Amniotic epithelial cell (primary cell): Measurements from ENCODE around the gene ABCA6.
"Not testable (repeated sequence)": the region's sequence is repeated elsewhere in the genome, so short reads cannot be mapped to it uniquely, and the experiment has no call there.

ENCODE experiments used
- DNase-seq: peaks from one replicate; pipeline ENCODE4 v3.0.0-alpha.2; 2010; ENCODE audit warnings: low read depth

ABCA6 gene

DNA sequence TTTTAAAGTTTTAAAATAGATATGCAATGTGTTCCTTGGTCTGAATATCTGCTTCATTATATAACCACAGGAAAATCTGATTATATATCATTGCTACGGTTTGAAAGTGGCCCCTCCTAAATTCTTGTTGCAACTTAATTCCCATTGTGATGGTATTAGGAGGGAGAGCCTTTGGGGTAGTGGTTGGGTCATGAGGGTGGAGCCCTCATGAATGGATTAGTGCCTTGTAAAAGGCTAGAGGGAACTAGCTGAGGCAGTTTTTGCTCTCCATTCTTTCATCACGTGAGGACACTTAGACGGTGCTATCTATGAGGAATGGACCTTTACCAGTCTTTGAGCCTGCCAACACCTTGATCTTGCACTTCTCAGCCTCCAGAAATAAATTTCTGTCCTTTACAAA is 7.6 kb downstream of the ABCA6 start:
- DNase-seq, result no peak

DNA sequence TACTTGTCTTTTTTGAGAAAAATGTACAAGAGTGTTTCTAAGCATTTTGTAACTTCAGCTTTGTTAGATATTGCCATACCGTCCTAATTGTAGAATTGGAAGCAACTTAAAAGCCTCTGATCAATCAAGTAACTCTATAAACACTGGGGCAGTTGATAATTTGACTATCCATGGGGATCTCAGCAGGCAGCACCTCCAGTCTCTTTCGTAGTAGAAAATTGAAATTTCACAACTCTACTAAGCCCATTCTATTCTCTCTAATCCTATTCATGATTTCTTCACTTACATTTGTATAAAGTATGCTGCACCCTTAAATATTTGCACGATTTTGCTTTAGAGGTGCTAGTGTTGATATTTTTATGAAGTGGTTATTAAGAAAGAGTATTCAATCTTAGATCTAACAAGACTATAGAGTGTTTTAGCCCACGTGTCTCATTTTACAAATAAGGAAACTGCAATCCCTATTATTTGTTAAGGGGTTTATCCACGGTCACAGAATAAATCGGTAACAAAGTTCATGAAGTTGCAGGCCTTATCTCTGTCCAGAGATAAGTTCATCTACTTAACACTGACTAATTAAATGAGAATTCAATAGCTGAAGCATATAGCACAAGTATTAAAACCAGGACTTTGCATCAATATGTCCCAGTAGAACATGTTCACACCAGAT is 10.9 kb downstream of the ABCA6 start:
- DNase-seq, result no peak

DNA sequence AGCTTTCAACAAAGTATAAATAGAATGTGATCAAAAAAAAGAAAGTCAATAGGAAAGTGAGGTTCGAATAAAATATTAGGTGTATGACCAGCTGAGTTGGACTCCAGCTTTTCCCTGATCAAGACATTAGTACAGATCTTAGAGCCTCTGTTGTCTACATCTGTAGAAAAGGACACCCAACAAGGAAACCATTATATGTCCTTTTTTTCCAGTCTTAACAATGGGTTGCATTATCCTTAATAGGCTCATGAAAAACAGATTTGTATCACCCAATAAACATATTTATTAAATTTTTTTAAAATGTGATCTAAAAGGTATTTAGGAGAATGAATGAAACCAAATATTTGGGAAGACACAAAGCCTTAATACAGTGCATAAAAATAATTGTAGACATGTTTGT is 18.1 kb downstream of the ABCA6 start:
- no peak for DNase-seq

DNA sequence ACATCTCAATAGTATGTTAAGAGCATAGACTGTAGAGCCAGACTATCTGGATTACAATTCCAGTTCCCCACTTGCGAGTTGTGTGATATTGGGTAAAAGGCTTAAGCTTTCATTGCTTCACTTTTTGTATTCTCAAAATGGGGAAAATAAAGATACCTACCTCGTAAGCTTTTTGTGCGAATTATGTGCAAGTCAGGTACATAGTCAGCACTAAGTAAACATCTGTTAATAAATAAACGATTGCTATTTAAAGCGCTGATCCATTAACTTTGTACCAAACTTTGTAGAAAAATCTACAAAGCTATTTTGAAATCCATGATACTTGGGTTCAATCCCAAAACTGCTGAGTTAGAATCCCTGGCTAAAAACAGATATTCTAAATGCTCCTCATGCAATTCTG is 19.6 kb downstream of the ABCA6 start:
- no peak for DNase-seq

DNA sequence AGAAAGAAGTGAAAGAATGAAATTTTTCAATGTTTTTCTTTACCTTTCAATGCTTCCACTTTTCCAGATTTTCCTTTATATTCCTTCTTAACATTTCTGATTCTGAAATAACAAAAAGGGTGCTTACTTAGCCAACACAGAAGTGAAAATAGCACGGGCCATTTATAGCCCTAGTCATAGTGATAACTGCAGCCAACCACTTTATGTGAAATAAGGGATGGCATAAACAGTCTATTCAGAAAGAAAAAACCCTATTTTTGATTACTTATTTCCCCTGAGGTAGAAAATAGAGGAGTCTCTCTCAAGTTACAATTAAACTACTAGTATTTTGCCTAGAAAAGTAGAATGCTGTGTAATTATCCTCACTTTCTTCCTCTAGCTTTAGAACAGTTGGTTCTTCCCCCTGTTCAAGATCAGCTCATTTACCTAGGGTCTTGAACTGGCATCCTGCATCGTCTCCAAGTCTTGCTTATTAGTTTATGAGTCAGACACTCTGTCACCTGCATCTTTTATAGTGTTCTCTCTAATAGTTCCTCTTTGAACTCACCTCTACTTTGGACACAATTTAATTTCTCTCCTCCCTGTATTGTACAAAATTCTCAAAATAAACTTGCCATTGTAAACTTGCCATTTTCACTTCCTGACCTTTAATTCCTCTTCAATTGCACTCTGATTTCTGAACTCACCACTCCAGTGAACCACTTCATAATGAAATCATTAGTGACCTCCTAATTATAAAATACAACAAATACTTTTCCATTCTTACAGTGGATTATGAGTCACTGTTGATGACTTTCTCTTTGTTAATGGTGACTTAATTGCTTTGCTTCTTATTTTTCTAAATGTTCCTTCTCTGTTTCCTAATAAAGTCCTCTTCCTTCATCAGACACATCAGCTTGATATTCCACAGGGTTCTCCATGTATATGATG is 23.6 kb downstream of the ABCA6 start:
- DNase-seq, result no peak

DNA sequence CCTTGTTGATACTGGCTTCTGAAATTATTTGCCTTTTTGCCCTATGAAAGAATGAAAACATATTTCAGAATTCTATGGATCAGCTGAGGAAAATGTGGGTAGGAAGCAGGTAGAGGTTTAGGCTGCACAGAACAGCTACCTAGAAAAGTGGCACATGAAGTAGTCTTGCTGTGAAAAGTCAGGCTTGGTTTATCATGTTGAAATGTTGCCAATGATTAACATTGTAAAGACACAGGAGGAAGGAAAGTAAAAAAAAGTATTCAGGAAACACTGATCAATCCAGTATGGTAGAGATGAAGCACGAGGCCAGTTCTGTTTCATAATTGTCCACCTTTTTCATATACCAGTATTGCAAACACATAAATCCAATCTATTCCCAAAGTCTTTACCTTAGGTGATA is 29.9 kb downstream of the ABCA6 start:
- no peak for DNase-seq

DNA sequence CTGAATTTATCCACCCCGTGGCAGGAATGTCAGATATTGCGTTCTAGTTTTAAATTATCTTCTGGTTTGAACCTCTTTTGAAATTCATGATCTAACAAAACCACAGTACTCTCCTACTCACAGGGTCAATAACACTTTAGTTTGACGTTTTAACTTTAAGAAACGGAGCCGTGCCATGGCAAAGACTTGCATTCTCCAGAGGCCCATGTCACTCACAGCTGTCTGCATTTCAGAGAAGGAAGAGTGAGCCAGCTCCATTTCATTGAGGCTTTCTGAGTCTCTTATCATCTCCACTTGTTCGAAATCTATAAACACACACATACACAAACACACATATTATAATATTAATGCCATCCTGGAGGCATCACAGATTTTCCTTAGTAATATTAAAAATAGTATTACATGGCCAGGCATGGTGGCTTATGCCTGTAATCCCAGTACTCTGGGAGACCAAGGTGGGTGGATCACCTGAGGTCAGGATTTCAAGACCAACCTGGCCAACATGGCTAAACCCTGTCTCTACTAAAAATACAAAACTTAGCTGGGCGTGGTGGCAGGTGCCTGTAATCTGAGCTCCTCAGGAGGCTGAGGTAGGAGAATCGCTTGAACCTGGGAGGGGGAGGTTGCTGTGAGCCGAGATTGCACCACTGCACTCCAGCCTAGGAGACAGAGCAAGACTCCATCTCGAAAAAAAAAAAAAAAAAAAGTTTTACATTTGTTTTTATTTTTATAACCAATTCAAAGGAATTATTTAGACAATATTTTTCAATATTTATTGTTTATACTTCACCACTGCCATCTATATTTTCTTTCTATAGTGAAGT is 35.6 kb downstream of the ABCA6 start:
- DNase-seq, result no peak

DNA sequence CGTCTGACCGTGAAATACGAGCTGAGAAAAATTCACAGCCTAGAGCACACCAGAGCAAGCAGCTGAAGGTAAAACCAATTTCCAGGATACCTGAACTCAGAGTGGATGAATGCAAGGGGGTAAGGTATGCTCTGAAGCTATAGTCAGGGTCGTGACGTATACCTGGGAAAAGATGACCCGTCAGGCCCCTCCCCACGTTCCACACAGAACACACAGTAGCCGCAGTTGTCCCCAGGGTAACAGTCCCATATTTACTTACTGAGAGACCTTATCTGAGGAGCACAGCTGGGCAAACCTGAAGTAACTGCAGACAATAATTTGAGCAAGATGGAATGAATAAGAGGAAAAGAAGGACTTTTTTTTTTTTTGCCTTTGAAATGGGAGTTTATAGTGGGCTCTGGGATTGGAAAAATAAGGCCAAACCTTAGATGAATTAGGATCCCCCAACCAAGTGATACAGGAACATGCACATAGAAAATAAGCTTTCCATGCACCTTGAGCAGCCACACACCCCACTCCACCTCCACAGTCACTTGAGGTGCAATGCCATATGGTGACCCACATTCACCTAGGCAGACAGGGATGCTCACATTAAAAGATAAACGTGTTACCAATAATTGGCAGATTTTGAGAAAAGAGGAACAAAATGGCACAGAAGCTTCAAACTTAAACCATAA is 38.0 kb downstream of the ABCA6 start:
- no peak for DNase-seq

DNA sequence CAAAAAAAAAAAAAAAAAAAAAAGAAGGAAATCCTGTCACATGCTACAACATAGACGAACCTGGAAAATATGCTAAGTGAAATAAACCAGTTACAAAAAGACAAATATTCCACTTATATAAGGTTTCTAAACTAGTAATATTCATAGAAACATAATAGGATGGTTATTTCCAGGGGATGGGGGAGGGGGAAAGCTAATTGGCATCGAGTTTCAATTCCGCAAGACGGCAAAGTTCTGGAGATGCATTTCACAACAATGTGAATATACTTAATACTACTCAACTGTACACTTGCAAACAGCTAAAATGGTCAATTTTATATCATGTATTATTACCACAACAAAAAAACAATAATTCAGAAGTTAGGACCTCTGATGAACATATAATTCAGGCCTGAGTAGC is 43.1 kb downstream of the ABCA6 start:
- DNase-seq, result no peak

DNA sequence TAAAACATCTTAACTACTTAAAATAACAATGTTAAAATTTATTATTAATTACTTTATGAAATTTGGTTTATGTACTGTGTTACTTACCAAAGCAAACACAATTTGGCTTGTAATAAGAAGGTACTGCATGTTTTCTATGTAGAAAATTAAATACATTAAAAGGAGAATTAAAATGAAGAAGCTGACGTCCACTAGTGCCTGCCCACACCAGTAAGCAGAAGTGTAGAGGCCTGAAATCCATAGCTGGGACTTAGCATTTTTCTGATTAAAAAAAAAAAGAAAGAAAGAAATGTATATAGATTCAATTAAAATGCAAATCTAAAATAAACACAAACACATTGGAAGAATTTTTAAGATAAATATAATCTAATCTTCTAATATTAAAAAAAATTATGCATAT is 45.2 kb downstream of the ABCA6 start:
- DNase-seq, result no peak

DNA sequence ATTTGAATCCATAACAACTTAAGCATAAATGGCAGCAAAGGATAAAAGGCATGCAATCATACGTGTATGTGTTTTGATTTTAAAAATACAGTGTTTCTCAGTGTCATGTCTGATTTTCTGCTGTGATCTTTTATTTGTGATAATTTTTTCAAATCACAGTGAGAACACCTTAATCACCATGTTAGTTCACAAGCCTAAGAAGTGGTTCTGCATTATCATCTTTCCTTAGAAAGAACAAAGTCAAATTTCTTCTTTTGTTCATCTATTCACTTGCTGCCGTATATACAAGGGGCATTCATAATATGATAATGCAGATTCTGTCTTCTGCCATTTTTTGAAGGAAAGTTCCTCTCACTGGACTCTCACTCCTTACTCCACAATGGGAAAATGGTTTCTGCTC is 47.7 kb downstream of the ABCA6 start:
- no peak for DNase-seq

DNA sequence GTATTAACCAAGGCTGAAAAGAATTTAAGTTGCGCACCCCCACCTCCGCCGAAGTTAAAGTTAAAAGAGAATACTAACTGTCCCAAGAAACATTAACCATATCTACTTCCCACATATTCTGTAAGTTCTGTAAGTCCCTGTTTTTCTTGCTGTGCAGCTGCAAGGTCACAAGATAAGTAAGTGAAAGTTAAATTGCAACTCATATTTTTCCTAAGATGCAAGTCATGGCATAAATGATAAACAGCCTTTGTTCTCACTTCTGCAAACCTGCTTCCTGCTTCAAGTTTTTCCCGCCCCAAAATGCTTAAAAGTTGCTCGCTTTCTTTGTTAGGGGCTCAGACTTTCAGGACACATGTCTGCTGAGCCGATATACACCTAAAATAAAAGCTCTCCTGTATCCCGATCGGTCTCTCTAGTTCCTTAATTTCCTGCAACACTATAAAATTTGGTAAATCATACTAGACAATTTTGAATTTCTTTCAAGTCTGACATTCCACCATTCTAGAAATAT is 48.4 kb downstream of the ABCA6 start:
- peak; percentile 69 for DNase-seq

DNA sequence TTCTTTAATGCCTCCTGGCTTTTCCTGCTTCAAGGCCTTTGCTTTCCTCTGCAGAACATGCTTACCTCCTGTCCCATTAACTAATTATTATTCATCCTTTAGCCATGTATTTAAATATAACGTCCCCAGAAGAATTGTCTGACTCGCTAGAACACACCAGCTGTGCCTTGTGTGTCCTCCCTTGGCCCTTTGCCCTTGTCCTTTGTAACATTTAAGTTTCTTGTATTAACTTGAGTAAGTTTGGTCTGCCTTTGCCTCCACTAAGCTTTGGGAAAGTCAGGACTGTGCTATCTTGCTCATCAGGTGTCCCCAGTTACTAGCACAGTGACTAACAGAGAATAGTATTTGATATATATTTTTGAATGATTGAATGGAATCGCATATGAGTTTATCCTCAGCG is 51.3 kb downstream of the ABCA6 start:
- no peak for DNase-seq

DNA sequence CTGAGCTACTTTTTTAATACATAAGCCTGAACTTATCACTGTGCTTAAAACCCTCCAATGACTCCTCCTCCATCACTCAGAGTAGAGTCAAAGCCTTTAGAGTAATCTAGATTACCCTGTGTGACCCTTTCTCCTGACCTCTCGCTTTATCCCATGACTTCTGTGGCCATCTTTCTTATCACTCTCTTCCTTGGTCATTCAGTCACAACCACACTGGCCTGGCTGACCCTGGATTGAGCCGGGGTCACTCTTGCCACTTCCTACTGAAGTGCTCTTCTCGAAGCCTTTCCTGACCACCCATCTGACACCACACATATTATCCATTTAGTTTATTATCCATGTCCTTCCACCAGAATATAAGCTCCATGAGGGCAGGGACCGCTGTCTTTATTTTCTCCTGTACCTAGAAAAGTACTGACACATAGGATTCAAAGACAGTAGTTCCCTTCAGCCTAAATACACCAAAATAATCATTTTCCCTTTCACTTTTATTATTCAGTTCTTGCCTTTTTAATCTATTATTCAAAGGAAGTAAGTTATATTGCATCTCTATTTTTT is 53.0 kb downstream of the ABCA6 start:
- DNase-seq, result no peak

DNA sequence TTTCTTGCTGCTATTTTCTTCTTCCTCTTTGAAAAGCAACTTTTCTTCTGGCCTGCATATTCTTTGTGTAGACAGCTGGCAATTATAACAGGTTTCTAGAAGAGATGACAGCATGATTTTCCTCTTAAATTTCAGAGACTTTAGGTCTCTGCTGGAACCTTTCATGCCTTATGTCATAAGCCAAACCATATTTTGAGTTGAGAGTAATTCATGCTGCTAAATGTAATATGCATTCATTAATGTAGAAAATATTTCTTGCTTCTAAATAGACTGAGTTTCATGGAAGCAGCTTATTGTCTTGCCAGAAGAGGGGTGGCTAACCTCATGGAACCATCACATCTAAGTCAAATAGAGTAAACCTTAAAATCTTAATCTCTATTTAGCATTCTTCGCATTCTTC is 55.1 kb downstream of the ABCA6 start:
- no peak for DNase-seq

DNA sequence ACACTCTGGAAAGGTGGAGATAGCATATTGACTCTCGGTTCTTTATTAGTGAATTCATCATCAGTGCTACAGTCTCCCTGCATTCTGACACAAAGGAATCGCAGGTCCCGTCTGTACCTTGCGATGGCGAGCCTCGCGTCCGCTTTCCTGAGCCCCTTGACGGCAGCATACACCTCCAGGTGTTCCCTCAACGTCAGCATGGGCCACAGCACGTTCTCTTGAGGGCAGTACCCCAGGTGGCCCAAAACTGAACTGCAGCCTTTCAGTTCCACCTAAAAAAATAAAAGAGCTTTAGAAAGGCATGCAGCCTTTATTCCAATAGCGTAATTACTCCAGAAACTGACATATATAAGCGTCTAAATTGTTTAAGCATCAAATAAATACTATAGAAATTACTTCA is 56.8 kb downstream of the ABCA6 start:
- peak; percentile 16 for DNase-seq

DNA sequence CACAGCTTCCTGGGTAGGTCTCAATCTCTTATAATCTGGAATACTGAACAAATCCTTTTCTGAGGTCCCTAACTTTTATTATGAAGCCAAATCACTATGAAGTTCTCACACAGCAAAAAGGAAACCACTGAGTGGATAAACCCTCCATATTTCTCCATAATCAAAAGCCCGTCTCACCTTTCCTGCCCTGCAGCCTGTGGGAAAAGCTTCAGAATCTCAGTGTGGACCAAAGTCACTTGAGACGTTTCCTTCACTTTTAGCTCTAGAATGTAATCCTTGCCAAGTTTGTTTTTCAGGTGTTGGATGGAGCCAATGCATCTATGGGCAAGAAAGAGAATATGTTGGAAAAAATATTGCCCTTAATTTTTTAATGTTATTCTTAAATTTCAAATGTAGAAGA is 59.0 kb downstream of the ABCA6 start:
- DNase-seq, result no peak

DNA sequence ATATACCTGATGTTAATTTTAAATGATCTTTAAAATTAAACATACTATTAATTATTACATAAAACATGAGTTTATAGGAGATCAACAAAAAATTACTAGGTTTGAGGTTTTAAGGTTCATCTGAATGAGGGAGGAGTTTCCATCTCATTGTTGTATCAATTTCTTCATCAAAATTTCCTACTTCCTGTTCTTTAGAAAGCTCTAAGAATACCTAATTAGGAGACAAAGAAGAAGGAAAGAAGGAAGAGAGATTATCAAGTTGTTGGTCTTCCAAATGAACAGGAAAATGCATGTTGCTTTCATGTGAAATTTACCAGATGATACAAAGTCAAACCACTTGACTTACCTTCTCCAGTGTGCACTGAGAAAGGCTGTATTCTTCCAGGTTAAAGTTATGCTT is 62.8 kb downstream of the ABCA6 start:
- DNase-seq, result no peak

DNA sequence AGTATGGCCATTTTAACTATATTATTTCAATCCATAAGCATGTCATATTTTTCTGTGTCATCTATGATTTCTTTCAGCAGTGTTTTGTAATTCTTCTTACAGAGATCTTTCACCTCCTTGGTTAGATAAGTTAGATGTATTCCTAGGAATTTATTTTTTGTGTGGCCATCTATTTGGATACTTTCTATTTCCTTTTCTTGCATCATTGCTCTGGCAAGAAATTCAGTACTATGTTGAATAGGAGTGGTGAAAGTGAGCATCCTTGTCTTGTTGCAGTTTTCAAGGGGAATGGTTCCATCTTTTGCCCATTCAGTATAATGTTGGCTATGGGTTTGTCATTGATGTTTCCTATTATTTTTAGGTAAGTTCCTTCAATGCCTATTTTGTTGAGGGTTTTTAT is 65.9 kb downstream of the ABCA6 start:
- DNase-seq, result no peak

DNA sequence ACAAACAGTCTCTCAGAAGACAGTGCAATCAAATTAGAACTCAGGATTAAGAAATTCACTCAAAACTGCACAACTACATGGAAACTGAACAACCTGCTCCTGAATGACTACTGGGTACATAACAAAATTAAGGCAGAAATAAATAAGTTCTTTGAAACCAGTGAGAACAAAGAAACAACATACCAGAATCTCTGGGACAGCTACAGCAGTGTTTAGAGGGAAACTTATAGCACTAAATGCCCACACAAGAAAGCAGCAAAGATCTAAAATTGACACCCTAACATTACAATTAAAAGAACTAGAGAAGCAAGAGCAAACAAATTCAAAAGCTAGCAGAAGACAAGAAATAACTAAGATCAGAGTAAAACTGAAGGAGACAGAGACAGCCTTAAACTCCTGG is 68.3 kb downstream of the ABCA6 start:
- not testable (repeated sequence) for DNase-seq

DNA sequence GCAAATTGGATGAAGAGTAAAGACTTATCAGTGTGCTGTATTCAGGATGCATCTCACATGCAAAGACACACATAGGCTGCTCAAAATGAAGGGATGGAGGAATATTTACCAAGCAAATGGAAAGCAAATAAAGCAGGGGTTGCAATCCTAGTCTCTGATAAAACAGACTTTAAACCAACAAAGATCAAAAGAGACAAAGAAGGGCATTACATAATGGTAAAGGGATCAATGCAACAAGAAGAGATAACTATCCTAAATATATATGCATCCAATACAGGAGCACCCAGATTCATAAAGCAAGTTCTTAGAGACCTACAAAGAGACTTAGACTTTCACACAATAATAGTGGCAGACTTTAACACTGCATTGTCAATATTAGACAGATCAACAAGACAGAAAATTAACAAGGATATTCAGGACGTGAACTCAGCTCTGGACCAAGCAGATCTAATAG is 68.9 kb downstream of the ABCA6 start:
- DNase-seq, result not testable (repeated sequence)

DNA sequence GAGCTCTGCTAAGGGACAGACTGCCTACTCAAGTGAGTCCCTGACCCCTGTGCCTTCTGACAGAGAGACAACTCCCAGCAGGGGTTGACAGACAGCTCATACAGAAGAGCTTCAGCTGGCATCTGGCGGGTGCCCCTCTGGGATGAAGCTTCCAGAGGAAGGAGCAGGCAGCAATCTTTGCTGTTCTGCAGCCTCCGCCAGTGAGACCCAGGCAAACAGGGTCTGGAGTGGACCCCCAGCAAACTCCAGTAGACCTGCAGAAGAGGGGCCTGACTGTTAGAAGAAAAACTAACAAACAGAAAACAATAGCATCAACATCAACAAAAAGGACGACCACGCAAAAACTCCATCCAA is 70.5 kb downstream of the ABCA6 start:
- DNase-seq, result not testable (repeated sequence)
